Natural killer cell treated with Interleukin-12 subunit alpha and Interleukin-12 subunit beta and Interleukin-15 and Interleukin-18, amount 100 ng/mL, for 72 hours (primary cell): ENCODE measurements around the gene PNRC2. TPM values are rescaled to one million over a fixed set of nuclear protein-coding genes. Genes with fewer than 3 reads are reported as not detected.
"Not testable (repeated sequence)": the region's sequence is repeated elsewhere in the genome, so short reads cannot be mapped to it uniquely, and the experiment has no call there.

ENCODE experiments used
- ATAC-seq, 2 donors: fragments of 150-1000 bp; cut with Tn5 transposase in 1 of 2; sonication (Bioruptor Pico), chemical (Tn5 transposase) in 1 of 2; 2 replicates each; pipeline ENCODE4 v1.10.0; 2021
- DNase-seq: peaks from one replicate; pipeline ENCODE4 v3.0.0; 2022; ENCODE audit warnings: low spot score
- H3K27ac Mint-ChIP-seq, 2 donors: 1 replicate in 1 of 2; 2 replicates in 1 of 2; pipeline ENCODE4 v1.8.0; 2022; ENCODE audit warnings: mixed read lengths in 2 of 2, mild to moderate bottlenecking in 1 of 2, moderate library complexity in 1 of 2
- H3K27me3 Mint-ChIP-seq, 2 donors: 1 replicate in 1 of 2; 2 replicates in 1 of 2; pipeline ENCODE4 v1.8.0; 2022; ENCODE audit warnings: mixed read lengths in 2 of 2
- H3K36me3 Mint-ChIP-seq: one replicate; pipeline ENCODE4 v1.8.0; 2022; ENCODE audit warnings: mixed read lengths
- H3K4me1 Mint-ChIP-seq, 2 donors: 1 replicate in 1 of 2; 2 replicates in 1 of 2; pipeline ENCODE4 v1.8.0; 2022; ENCODE audit warnings: low read depth in 2 of 2, mixed read lengths in 2 of 2, mild to moderate bottlenecking in 1 of 2
- H3K4me3 Mint-ChIP-seq: one replicate; pipeline ENCODE4 v1.8.0; 2022; ENCODE audit warnings: mixed read lengths
- H3K9me3 Mint-ChIP-seq: 2 replicates; pipeline ENCODE4 v1.8.0; 2022; ENCODE audit warnings: mixed read lengths
- total RNA-seq, 2 donors: library from RNA; stranded (reverse); gene quantifications; one replicate each; pipeline ENCODE4 v1.2.3, GENCODE V29; 2022

PNRC2 gene
- total RNA-seq, 2 donors from 2014 or later, result 89.7 to 162 TPM

DNA sequence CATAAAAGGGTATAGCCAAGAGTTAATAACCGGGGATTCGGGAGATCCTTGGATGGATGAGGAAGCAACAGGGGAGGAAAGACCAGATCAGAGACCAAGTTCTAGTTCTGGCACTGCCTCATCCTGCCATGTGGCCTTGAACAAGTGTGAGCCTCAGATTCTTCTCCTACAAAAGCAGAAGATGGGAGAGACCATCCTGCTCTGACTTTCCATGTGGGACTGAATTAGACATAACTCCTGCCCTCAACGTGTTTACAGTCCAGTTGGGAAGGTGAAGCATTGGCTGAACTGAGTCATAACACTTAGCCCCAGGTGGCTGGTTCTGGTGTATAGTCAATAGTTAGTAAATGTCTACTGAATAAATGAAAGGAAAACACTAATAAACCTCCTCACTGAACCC lies 34.3 kb upstream of the PNRC2 start:
- Mint-ChIP-seq H3K4me1 (no peaks in the 10 kb centered on the region), H3K4me3 (no peak overlapping the region), H3K27me3 (peaks cover 0 to 8% of the 10 kb centered on the region in 2 donors), H3K27ac (no peak overlapping the region), H3K36me3 (no peaks in the 10 kb centered on the region), H3K9me3 (no peaks in the 10 kb centered on the region)
- DNase-seq, result no peak
- no peak for ATAC-seq

DNA sequence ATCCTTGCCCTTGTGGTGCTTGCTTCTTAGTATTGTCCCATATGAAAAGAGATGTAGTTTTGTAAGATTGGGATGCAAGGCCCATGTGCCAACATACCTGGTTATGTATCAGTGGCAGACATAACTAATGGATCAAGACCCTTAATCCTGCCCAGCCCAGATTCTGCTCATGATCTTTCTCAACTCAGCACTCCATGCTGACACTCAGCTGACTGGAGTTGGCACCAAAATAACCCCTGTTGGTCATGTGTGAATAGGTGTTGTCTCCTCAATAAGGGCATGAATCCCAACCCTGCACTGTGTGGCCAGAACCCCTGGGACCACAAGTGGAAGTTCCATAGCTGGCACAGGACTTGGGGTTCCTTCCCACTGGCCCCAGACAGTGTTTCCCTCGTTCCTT lies 32.5 kb upstream of the PNRC2 start:
- DNase-seq (no peak), ATAC-seq (no peak)
- H3K9me3 Mint-ChIP-seq, result no peaks in the 10 kb centered on the region
- no peak overlapping the region for H3K27ac Mint-ChIP-seq
- H3K36me3 Mint-ChIP-seq, result no peaks in the 10 kb centered on the region
- H3K27me3 Mint-ChIP-seq, result peaks cover 0 to 8% of the 10 kb centered on the region in 2 donors
- H3K4me1 Mint-ChIP-seq, result no peaks in the 10 kb centered on the region
- H3K4me3 Mint-ChIP-seq, result no peak overlapping the region

DNA sequence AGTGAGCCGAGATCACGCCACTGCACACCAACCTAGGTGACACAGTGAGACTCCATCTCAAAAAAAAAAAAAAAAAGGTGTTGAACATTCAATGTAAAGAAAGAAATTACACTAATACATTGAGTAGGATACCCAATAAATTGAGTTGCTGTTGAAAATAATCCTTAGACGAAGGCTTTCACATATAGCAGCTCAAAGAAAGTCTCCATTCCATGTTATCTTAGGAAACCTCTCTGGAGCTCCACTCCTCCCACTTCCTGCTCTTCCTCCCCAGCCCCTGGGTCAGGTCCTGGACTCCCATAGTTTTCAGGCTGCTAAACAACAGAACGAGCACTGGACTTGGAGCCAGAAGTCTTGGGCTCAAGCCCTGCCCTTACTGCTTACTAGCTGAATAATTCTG lies 30.8 kb upstream of the PNRC2 start:
- DNase-seq (no peak), ATAC-seq (no peak)
- no peaks in the 10 kb centered on the region for H3K9me3 Mint-ChIP-seq
- no peak overlapping the region for H3K4me3 Mint-ChIP-seq
- H3K27me3 Mint-ChIP-seq, result peaks cover 0 to 8% of the 10 kb centered on the region in 2 donors
- no peaks in the 10 kb centered on the region for H3K4me1 Mint-ChIP-seq
- no peak overlapping the region for H3K27ac Mint-ChIP-seq
- H3K36me3 Mint-ChIP-seq, result no peaks in the 10 kb centered on the region

DNA sequence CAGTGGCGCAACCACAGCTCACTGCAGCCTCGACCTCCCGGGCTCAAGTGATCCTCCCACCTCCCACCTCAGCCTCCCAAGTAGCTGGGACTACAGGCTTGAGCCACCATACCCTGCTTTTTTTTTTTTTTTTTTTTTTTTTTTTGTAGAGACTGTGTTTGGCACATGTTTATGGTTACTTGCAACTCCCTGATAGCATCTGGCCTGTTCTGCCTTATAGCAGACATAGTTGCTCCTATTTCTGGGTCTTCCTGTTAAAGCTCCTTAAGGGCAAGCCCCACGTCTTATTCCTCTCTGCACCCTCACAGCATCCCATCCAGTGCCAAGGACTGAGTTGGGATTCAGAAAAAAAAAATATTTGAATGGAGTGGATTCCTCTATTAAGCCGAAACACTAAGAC lies 29.4 kb upstream of the PNRC2 start:
- H3K27ac Mint-ChIP-seq, result no peak overlapping the region
- ATAC-seq, result no peak
- H3K4me3 Mint-ChIP-seq, result no peak overlapping the region
- H3K36me3 Mint-ChIP-seq, result no peaks in the 10 kb centered on the region
- H3K9me3 Mint-ChIP-seq, result no peaks in the 10 kb centered on the region
- no peaks in the 10 kb centered on the region for H3K4me1 Mint-ChIP-seq
- H3K27me3 Mint-ChIP-seq, result peaks cover 0 to 8% of the 10 kb centered on the region in 2 donors
- DNase-seq, result no peak

DNA sequence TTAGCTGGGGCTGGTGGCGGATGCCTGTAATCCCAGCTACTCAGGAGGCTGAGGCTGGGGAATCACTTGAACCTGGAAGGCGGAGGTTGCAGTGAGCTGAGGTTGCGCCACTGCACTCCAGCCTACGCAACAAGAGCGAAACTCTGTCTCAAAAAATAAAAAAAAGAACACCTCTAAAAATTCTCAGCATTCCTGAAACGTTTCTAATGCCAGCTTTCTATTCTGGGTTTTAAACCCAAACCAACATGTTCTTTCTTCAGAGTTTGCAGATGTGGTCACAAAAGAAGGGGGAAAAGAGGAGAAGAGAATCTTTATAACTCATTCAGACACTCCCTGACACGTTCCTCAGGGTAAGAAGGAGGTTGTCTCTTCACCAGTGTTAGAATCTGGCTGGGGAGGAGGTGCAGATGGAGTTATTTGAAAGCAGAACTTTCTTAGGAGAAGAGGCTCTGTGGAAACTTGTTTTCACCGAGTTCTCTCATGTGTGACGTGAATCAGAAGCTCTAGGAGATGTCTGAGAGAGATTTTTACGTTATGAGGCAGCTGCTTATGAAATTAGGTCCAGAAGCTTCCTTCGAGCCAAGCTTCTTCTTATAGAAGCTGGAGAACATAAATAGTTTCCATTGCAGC lies 28.7 kb upstream of the PNRC2 start:
- Mint-ChIP-seq H3K4me3 (no peak overlapping the region), H3K4me1 (no peaks in the 10 kb centered on the region), H3K36me3 (no peaks in the 10 kb centered on the region)

DNA sequence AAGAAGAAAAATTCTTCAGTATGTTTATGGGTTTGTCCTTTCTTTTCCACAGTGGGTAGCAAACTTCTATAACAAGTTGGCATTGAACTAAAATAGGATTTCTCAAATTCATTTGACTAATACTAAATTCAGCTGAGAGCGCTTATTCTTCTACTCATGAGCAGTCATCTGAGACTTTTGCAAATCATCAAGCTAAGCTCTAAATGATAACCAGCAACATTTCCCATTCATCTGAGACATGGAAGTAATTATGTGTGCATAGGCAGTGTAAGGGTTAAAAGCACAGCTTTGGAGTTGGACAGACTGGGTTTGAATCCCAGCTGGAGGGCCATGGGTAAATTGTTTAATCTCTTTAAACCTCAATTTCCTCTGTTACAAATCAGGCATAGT lies 28.1 kb upstream of the PNRC2 start:
- Mint-ChIP-seq H3K36me3 (no peaks in the 10 kb centered on the region), H3K4me1 (no peaks in the 10 kb centered on the region), H3K27ac (no peak overlapping the region), H3K4me3 (no peak overlapping the region), H3K27me3 (peaks cover 0 to 8% of the 10 kb centered on the region in 2 donors), H3K9me3 (no peaks in the 10 kb centered on the region)
- no peak for DNase-seq
- ATAC-seq, result no peak

More for the DNA sequence above, 28.7 kb upstream of the PNRC2 start:
- H3K27ac Mint-ChIP-seq, result no peak overlapping the region
- DNase-seq, result no peak
- H3K27me3 Mint-ChIP-seq, result peaks cover 0 to 8% of the 10 kb centered on the region in 2 donors
- H3K9me3 Mint-ChIP-seq, result no peaks in the 10 kb centered on the region
- no peak for ATAC-seq

DNA sequence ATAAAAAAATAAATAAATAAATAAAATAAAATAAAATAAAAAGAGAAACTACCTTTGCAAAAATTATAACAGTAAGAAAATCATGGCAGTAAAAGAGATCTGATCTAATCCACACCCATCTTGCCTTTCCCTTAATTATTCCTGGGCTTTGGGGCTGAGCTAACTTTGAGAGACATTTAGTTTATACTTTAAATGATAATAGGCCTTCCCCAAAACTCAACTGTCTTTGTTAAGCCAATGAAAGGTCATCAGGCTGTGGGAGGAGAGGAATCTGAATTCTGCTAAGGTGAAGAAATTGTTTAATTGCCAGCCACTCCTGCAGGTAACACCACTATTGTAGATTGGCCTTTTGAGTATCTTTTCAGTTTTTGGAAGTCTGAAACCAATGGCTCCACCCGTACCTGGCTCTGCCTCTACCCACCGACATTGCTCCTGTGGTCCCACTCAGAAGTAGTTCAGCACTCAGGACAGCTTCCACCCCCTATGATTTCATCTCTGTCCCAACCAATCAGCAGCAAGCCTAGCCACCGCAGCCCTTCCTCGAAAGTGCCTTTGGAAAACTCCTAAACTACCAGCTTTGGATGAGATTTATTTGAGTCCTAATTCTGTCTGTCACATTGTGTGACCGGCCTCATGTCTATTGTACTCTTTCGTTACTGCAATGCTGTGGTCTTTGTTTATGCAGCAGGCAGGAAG lies 23.0 kb upstream of the PNRC2 start:
- peaks cover 0 to 4% of the 10 kb centered on the region in 2 donors for H3K27me3 Mint-ChIP-seq
- no peaks in the 10 kb centered on the region for H3K36me3 Mint-ChIP-seq
- no peaks in the 10 kb centered on the region for H3K4me1 Mint-ChIP-seq
- no peak overlapping the region for H3K27ac Mint-ChIP-seq
- no peak for ATAC-seq
- H3K9me3 Mint-ChIP-seq, result no peaks in the 10 kb centered on the region
- no peak for DNase-seq
- no peak overlapping the region for H3K4me3 Mint-ChIP-seq

DNA sequence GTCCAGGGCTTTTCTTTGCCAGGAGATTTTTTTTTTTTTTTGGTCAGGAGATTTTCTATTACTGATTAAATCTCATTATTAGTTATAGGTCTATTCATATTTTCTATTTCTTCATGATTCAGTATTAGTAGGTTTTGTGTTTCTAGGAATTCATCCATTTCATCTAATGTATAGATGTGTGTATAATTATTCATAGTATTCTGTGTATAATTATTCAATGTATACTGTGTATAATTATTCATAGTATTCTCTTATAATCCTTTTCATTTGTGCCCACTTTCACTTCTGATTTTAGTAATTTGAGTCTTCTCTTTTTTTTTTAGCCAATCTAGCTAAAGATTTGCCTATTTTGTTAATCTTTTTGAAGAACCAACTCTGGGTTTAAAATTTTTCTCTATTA lies 12.3 kb upstream of the PNRC2 start:
- Mint-ChIP-seq H3K9me3 (peaks cover 6% of the 10 kb centered on the region), H3K36me3 (peaks cover 8% of the 10 kb centered on the region), H3K27ac (no peak overlapping the region), H3K4me3 (no peak overlapping the region), H3K27me3 (peaks cover 7 to 16% of the 10 kb centered on the region in 2 donors), H3K4me1 (no peaks in the 10 kb centered on the region)
- no peak for DNase-seq
- ATAC-seq, result no peak

DNA sequence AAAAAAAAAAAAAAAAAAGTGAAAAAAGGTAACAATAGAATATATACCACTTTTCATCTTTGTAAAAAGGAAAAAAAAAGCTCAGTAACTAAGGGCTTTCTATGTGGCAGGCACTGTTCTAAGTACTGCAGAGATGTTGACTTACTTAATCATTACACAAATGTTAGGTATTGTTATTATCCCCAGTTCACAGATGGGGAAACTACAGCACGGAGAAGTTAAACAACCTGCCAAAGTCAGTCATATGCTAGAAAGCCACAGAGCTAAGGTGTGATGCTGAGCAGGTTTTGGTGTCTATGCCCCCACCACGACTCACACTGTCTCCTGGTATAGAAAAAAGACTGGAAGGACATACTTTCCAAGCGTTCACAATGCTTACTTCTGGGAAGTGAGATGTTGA lies 6.6 kb upstream of the PNRC2 start:
- Mint-ChIP-seq H3K9me3 (no peaks in the 10 kb centered on the region), H3K4me3 (no peak overlapping the region), H3K27ac (no peak overlapping the region), H3K36me3 (no peaks in the 10 kb centered on the region), H3K4me1 (peaks cover 10 to 13% of the 10 kb centered on the region in 2 donors), H3K27me3 (no peaks in the 10 kb centered on the region)
- no peak for DNase-seq
- no peak for ATAC-seq

DNA sequence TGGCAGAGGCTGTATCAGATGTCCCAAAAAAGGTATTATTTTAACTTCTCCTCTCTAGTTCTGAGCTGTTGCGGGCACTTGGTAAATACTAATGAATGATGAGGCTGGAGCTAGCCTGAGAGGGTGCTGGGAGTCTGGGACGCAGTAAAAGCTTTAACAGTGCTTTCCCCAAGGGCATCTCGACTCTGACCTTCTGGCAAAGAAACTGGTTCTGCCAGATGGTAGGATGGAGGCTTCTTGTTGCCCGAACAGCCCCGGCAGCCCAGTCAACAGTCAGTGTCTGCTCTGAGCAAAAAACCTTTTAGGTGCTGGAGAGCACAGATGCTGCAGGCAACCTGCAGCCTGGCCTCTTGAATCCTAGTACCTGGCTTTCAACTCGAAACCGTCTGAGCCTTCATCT lies 2.5 kb upstream of the PNRC2 start:
- Mint-ChIP-seq H3K4me3 (peak overlapping the region; percentile 65), H3K36me3 (peaks cover 17% of the 10 kb centered on the region), H3K27me3 (no peaks in the 10 kb centered on the region), H3K9me3 (no peaks in the 10 kb centered on the region), H3K4me1 (peaks cover 29 to 35% of the 10 kb centered on the region in 2 donors), H3K27ac (peak overlapping the region; percentile 58 to 79)
- ATAC-seq (no peak), DNase-seq (no peak)

DNA sequence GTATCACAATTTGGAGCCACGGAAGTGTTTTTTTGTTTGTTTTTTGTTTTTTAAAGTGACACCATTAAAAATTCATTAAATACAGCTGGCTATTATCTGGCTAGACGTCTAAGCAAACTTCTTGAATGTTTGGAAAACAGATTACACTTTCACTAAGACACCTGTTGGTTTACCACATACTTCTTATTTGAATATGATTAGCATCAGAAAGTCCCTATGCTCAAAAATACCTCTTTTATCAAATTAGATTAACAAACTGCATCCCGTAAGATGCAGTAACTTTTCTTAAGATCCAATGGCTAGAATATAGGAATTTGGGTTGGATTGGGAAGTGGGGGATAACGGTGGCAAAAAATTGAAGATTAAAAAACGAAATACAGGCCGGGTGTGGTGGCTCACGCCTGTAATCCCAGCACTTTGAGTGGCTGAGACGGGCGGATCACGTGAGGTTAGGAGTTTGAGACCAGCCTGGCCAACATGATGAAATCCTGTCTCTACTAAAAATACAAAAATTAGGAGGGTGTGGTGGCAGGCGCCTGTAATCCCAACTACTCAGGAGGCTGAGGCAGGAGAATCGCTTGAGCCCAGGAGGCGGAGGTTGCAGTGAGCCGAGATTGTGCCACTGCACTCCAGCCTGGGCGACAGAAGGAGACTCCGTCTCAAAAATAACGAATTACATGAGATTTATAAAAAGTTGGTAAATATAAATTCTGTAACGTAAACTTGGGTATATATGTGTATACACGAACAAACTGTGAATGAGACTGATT lies 1.4 kb upstream of the PNRC2 start:
- not testable (repeated sequence) for ATAC-seq, DNase-seq, H3K27me3 Mint-ChIP-seq, H3K9me3 Mint-ChIP-seq
- Mint-ChIP-seq H3K36me3 (peaks cover 21% of the 10 kb centered on the region), H3K4me3 (peak overlapping the region; percentile 100), H3K27ac (peak overlapping the region; percentile 100), H3K4me1 (peaks cover 33 to 35% of the 10 kb centered on the region in 2 donors)

DNA sequence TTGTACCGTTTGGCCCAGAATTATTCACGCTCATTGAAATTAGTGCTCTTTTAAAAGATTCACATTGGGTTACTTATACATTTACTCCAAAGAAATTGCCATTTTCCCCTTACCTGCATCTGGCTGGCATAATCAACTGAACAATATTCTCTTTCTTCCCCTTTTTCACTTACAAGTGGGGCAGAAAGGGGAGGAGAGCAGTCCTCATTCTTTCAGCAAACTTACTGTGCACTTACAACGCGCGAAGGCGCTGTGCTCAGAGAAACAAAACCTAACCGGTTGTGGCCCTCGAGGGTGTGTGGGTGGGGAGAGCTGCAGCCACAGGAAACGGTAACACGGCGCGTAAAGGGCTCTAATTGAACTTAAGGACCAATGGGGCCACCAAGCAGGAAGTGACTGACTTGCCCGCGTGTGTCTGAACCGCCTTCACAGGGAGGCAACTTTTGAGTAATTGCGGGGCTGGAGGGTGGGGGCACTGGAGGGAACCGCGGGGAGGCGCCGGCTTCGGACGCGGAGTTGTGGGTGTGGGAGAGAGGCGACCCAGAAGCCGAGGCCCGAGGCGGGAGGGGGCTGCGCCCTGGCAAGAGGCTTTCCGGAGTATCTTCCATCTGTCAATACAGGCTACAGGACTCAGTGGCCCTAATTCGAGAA lies 693 bp upstream of the PNRC2 start:
- H3K4me3 Mint-ChIP-seq, result peak overlapping the region; percentile 100
- ATAC-seq, result peak; percentile 90 to 91

DNA sequence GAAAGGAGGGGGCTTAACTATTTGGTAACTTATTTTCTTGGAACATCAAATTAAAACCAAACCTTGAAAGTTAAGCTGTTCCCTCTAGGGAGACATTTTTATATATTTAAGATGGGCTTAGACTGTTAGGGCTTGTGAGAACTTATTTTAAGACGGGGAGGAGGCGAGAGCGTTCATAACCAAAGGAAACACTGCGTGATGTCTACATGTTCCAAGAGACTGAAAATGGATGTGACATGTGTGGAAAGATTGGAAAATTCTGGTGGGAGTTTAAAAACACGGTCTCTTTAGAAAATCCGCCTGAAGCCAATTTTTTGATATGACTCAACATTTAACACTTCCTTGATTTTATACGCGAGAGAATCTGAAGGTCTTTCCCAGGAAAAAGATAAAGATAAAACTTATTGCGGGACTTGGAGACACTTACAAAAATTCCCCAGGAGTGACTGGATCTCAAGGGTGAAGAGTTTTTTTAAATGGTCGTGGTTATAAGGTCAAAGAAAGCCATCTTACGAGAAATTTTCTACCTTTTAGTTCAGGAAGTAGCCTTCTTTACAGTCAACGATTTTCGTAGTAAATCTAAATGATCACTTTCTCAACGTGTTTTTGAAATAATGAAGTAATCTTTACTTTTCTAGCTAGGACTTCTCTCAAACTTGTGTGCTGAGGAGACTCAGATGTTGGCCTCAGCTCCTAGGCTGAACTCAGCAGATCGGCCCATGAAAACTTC lies 828 bp downstream of the PNRC2 start:
- no peaks in the 10 kb centered on the region for H3K27me3 Mint-ChIP-seq
- ATAC-seq, result no peak
- H3K4me3 Mint-ChIP-seq, result peak overlapping the region; percentile 100
- peaks cover 37 to 46% of the 10 kb centered on the region in 2 donors for H3K4me1 Mint-ChIP-seq
- DNase-seq, result no peak
- peak overlapping the region; percentile 100 for H3K27ac Mint-ChIP-seq
- H3K36me3 Mint-ChIP-seq, result peaks cover 26% of the 10 kb centered on the region
- H3K9me3 Mint-ChIP-seq, result no peaks in the 10 kb centered on the region

More for the DNA sequence above, 693 bp upstream of the PNRC2 start:
- Mint-ChIP-seq H3K9me3 (no peaks in the 10 kb centered on the region), H3K4me1 (peaks cover 33 to 40% of the 10 kb centered on the region in 2 donors), H3K36me3 (peaks cover 21% of the 10 kb centered on the region), H3K27me3 (no peaks in the 10 kb centered on the region), H3K27ac (peak overlapping the region; percentile 100)
- DNase-seq, result peak; percentile 97
